ENCODE measurements around the gene PIMREG. TPM values are rescaled to one million over a fixed set of nuclear protein-coding genes. Genes with fewer than 3 reads are reported as not detected.

The PIMREG gene
- polyA plus RNA-seq, 2 of the 4 experiments (the other 2 are of a cell fraction): 26.3 to 28.9 TPM

DNA sequence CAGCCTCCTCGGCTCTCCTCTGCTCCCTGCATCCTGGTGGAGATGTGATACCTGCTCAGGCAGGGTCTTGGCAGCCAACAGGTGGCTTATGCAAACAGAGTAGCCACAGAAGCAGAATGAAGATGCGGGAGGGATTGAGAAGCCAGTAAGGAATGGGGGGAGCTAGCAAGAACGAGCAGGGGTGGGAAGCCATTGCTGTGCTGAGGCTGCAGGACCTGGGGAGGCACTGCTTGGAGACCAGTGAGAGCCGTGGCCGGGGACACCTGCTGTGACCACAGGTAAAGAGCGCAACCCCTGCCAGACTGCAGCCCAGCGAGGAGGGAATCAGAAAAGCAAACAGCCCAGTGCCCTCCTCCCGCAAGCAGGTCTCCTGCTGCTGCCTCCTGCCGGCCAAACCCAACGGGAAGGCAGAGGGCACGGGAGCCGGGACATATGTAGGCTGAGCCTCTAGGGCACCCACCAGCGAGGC, 24.0 kb upstream of the PIMREG start:
- FAIRE-seq: no peak
- Histone ChIP-seq H3K4me1 (no peaks in the 10 kb centered on the region), H3K4me3 (no peak overlapping the region), H3K9me3 (no peaks in the 10 kb centered on the region), H3K27ac (no peak overlapping the region), H3K4me2 (peak overlapping the region; percentile 35; the same call in 1 of the 3 replicates)
- peak; percentile 38 to 44 for DNase-seq (ENCODE audit: low read depth in 1 of 2, low spot score in 1 of 2)
- CTCF ChIA-PET: interaction anchor here (1.0 to 21.4 kb wide), 13 partner anchors 16 to 979 kb away, joined by 3 to 394 read pairs (median 4); partner anchors contain the start of gene PIMREG
- 12% methylated on average over 13 of the region's 13 CpGs for WGBS (ENCODE audit: missing lambda C conversion rate)
- TF ChIP-seq SMC3 (IDR thresholded peaks at IDR 0.05) (peak; percentile 66), RARB (CRISPR knock-in tag; IDR thresholded peaks at IDR 0.05) (no peak), NFE2L2 (conservative IDR thresholded peaks at IDR 0.05; ENCODE audit: low read length) (no peak), MAFK (IDR thresholded peaks at IDR 0.05; ENCODE audit: partially characterized antibody) (no peak), HDAC2 (IDR thresholded peaks at IDR 0.05) (no peak), JUNB (IDR thresholded peaks at IDR 0.05) (no peak), POLR2A (IDR thresholded peaks at IDR 0.05; ENCODE audit: low read length) (no peak), CBX8 (IDR thresholded peaks at IDR 0.05) (no peak), SREBF2 (IDR thresholded peaks at IDR 0.05) (no peak), ZC3H11A (IDR thresholded peaks at IDR 0.05) (no peak), RAD21 (conservative IDR thresholded peaks at IDR 0.05 in 1 of 2, IDR thresholded peaks at IDR 0.05 in 1 of 2) (peak; percentile 24 to 36; a peak in 2 of 5 replicates), HOXA7 (CRISPR knock-in tag; IDR thresholded peaks at IDR 0.05) (no peak), NR3C1 (IDR thresholded peaks at IDR 0.05) (no peak), MAZ (IDR thresholded peaks at IDR 0.05; ENCODE audit: borderline replicate concordance, low read depth, low read length) (no peak), ZFP36 (IDR thresholded peaks at IDR 0.05; ENCODE audit: borderline replicate concordance, partially characterized antibody) (no peak), KDM5A (IDR thresholded peaks at IDR 0.05) (no peak), HOXB5 (CRISPR knock-in tag; IDR thresholded peaks at IDR 0.05) (no peak), FOSL2 (IDR thresholded peaks at IDR 0.05) (no peak), FOSL2 (CRISPR knock-in tag; IDR thresholded peaks at IDR 0.05) (no peak), ZNF302 (CRISPR knock-in tag; IDR thresholded peaks at IDR 0.05) (no peak), CHD4 (IDR thresholded peaks at IDR 0.05; ENCODE audit: borderline replicate concordance) (no peak), KDM1A (IDR thresholded peaks at IDR 0.05; ENCODE audit: low read depth) (no peak), BHLHE40 (IDR thresholded peaks at IDR 0.05; ENCODE audit: low read depth, low read length) (no peak)
- TF ChIP-seq, protein P1, sequence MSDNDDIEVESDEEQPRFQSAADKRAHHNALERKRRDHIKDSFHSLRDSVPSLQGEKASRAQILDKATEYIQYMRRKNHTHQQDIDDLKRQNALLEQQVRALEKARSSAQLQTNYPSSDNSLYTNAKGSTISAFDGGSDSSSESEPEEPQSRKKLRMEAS (IDR thresholded peaks at IDR 0.05): no peak
- TF ChIP-seq, protein P2, sequence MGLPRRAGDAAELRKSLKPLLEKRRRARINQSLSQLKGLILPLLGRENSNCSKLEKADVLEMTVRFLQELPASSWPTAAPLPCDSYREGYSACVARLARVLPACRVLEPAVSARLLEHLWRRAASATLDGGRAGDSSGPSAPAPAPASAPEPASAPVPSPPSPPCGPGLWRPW (IDR thresholded peaks at IDR 0.05): no peak
- TF ChIP-seq, protein P3, sequence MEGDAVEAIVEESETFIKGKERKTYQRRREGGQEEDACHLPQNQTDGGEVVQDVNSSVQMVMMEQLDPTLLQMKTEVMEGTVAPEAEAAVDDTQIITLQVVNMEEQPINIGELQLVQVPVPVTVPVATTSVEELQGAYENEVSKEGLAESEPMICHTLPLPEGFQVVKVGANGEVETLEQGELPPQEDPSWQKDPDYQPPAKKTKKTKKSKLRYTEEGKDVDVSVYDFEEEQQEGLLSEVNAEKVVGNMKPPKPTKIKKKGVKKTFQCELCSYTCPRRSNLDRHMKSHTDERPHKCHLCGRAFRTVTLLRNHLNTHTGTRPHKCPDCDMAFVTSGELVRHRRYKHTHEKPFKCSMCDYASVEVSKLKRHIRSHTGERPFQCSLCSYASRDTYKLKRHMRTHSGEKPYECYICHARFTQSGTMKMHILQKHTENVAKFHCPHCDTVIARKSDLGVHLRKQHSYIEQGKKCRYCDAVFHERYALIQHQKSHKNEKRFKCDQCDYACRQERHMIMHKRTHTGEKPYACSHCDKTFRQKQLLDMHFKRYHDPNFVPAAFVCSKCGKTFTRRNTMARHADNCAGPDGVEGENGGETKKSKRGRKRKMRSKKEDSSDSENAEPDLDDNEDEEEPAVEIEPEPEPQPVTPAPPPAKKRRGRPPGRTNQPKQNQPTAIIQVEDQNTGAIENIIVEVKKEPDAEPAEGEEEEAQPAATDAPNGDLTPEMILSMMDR (IDR thresholded peaks at IDR 0.05): peak; percentile 40
- TF ChIP-seq, protein P4, sequence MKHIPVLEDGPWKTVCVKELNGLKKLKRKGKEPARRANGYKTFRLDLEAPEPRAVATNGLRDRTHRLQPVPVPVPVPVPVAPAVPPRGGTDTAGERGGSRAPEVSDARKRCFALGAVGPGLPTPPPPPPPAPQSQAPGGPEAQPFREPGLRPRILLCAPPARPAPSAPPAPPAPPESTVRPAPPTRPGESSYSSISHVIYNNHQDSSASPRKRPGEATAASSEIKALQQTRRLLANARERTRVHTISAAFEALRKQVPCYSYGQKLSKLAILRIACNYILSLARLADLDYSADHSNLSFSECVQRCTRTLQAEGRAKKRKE (CRISPR knock-in tag; IDR thresholded peaks at IDR 0.05; ENCODE audit: low read depth): no peak
- peak; percentile 56 to 71; a peak in 3 of 6 replicates for ATAC-seq
- POLR2A ChIA-PET: no interaction called here

Measured in A549 (cell line).